LHCN-M2 (cell line): Measurements from ENCODE around the gene KIF23. TPM values are rescaled to one million over a fixed set of nuclear protein-coding genes. Genes with fewer than 3 reads are reported as not detected.
"Not testable (repeated sequence)": the region's sequence is repeated elsewhere in the genome, so short reads cannot be mapped to it uniquely, and the experiment has no call there.

Experiments used
- DNase-seq: peaks from one replicate; pipeline ENCODE4 v3.0.0-alpha.2; 2012; ENCODE audit warnings: low read depth
- polyA plus RNA-seq: library from polyadenylated mRNA; unstranded; fragments of >200 nt; gene quantifications from one replicate; pipeline ENCODE4 v1.2.1, GENCODE V29; 2012; ENCODE audit warnings: missing spikeins
- total RNA-seq: library from RNA; depleted of rRNA; stranded (reverse); fragments of >200 nt; gene quantifications from 2 replicates; pipeline ENCODE4 v1.2.3, GENCODE V29; 2014; rRNA removed

The KIF23 gene
- 134 and 149 TPM in 2 replicates for total RNA-seq
- 32.8 TPM for polyA plus RNA-seq

GRCh38 chr15:69413822-69414700 lies at the start of gene KIF23:
TSS of gene KIF23 (plus strand) at chr15:69414349. CDS start at chr15:69414466, 117 bp downstream.
- peak; percentile 91 for DNase-seq

- no peak for DNase-seq
Observed at GRCh38 chr15:69367236-69367635, 46.9 kb upstream of the KIF23 start.

- no peak for DNase-seq
Observed at GRCh38 chr15:69369631-69370030, 44.5 kb upstream of the KIF23 start.

GRCh38 chr15:69373406-69373805 lies 40.7 kb upstream of the KIF23 start:
- no peak for DNase-seq

- no peak for DNase-seq
Observed at GRCh38 chr15:69375151-69375790, 38.9 kb upstream of the KIF23 start.

GRCh38 chr15:69377216-69377970 lies 36.8 kb upstream of the KIF23 start:
- DNase-seq: no peak

GRCh38 chr15:69380100-69380725 lies 33.9 kb upstream of the KIF23 start:
- peak; percentile 35 for DNase-seq

GRCh38 chr15:69380726-69381105 lies 33.4 kb upstream of the KIF23 start:
- no peak for DNase-seq

- not testable (repeated sequence) for DNase-seq
Observed at GRCh38 chr15:69382176-69382575, 32.0 kb upstream of the KIF23 start.

GRCh38 chr15:69384066-69384465 lies 30.1 kb upstream of the KIF23 start:
- not testable (repeated sequence) for DNase-seq

- DNase-seq: no peak
Observed at GRCh38 chr15:69384626-69385598, 29.2 kb upstream of the KIF23 start.

- no peak for DNase-seq
Observed at GRCh38 chr15:69385831-69386230, 28.3 kb upstream of the KIF23 start.

- DNase-seq: no peak
Observed at GRCh38 chr15:69386284-69386683, 27.9 kb upstream of the KIF23 start.

GRCh38 chr15:69388260-69388705 lies 25.9 kb upstream of the KIF23 start:
- DNase-seq: no peak

- no peak for DNase-seq
Observed at GRCh38 chr15:69389426-69389825, 24.7 kb upstream of the KIF23 start.

GRCh38 chr15:69390575-69390974 lies 23.6 kb upstream of the KIF23 start:
- DNase-seq: peak; percentile 69

- DNase-seq: no peak
Observed at GRCh38 chr15:69391046-69391757, 22.9 kb upstream of the KIF23 start.

- no peak for DNase-seq
Observed at GRCh38 chr15:69392352-69392751, 21.8 kb upstream of the KIF23 start.

- peak; percentile 40 for DNase-seq
Observed at GRCh38 chr15:69393831-69394491, 20.2 kb upstream of the KIF23 start.
